Gastroesophageal sphincter (tissue), 4 donors: ENCODE measurements around the gene LPAR3. TPM values are rescaled to one million over a fixed set of nuclear protein-coding genes. Genes with fewer than 3 reads are reported as not detected.

Experiments
- ATAC-seq: fragments of 150-250 bp; one replicate; pipeline ENCODE4 v1.9.1; 2016; ENCODE audit warnings: mild to moderate bottlenecking, moderate library complexity
- H3K27ac ChIP-seq, 4 donors: fragments of 200-600 bp; sonication (generic) in 3 of 4; 1 replicate in 3 of 4; 2 replicates in 1 of 4; pipeline ENCODE4 v1.5.1; 2016 to 2019
- H3K27me3 ChIP-seq: fragments of 200-600 bp; sonication (generic); one replicate; pipeline ENCODE4 v1.5.1; 2019
- H3K36me3 ChIP-seq, 2 donors: fragments of 200-600 bp; sonication (generic); one replicate each; pipeline ENCODE4 v1.5.1; 2019; ENCODE audit warnings: control low read depth in 1 of 2
- H3K4me1 ChIP-seq, 3 donors: fragments of 200-600 bp; sonication (generic); 1 replicate in 2 of 3; 2 replicates in 1 of 3; pipeline ENCODE4 v1.5.1; 2016 to 2019; ENCODE audit warnings: control low read depth in 2 of 3
- H3K4me3 ChIP-seq, 2 donors: fragments of 200-600 bp; sonication (generic); one replicate each; pipeline ENCODE4 v1.5.1; 2019; ENCODE audit warnings: mild to moderate bottlenecking in 1 of 2, moderate library complexity in 1 of 2
- H3K9me3 ChIP-seq, 3 donors: fragments of 200-600 bp; sonication (generic); one replicate each; pipeline ENCODE4 v1.5.1; 2017 to 2019; ENCODE audit warnings: control low read depth in 2 of 3
- CTCF ChIP-seq, 4 experiments: fragments of 200-600 bp in 2 of 4; fragments of 450-650 bp in 2 of 4; sonication (generic) in 1 of 4; IDR thresholded peaks; one replicate each; pipeline ENCODE4 v1.5.1; 2017 to 2019; ENCODE audit warnings: antibody characterized with exemption in 4 of 4, mild to moderate bottlenecking in 2 of 4, moderate library complexity in 2 of 4
- EP300 ChIP-seq: sonication (generic); formaldehyde crosslinking; IDR thresholded peaks from one replicate; pipeline ENCODE4 v1.6.1; 2017; ENCODE audit warnings: antibody characterized with exemption, mild to moderate bottlenecking
- POLR2A ChIP-seq, 2 donors: fragments of 450-650 bp; IDR thresholded peaks; one replicate each; pipeline ENCODE4 v1.6.1; 2017; ENCODE audit warnings: antibody characterized with exemption in 2 of 2, mild to moderate bottlenecking in 2 of 2, moderate library complexity in 1 of 2
- POLR2AphosphoS5 ChIP-seq: sonication (generic); formaldehyde crosslinking; IDR thresholded peaks from one replicate; pipeline ENCODE4 v1.6.1; 2017; ENCODE audit warnings: antibody characterized with exemption
- WGBS, 2 donors: methylation state at CpG; one replicate each; pipeline ENCODE4 v1.1.5; 2018; ENCODE audit warnings: low coverage in 1 of 2; 5-methylcytosine and 5-hydroxymethylcytosine counted together
- total RNA-seq, 4 donors: library from RNA; depleted of rRNA; stranded (reverse); fragments of >200 nt; gene quantifications; one replicate each; pipeline ENCODE4 v1.1.0, GENCODE V29; 2016

LPAR3 gene
- total RNA-seq, 4 donors from 2014 or later = 0.13 to 3.3 (median 0.23) TPM; not detected in 1

GRCh38 chr1:84830136-84830535 is 62.9 kb downstream of the LPAR3 start:
- no peak for TF ChIP-seq EP300
- no peak for TF ChIP-seq CTCF (IDR thresholded peaks at IDR 0.05)
- TF ChIP-seq POLR2AphosphoS5 = no peak
- no peak for TF ChIP-seq POLR2A (IDR thresholded peaks at IDR 0.05)
- Histone ChIP-seq H3K36me3 (no peaks in the 10 kb centered on the region), H3K4me3 (no peak overlapping the region), H3K27ac (no peak overlapping the region), H3K27me3 (no peaks in the 10 kb centered on the region), H3K9me3 (no peaks in the 10 kb centered on the region), H3K4me1 (no peaks in the 10 kb centered on the region)
- no peak for ATAC-seq
- WGBS, 2 donors = 81 to 94% methylated on average over 4 to 5 of the region's 5 CpGs

GRCh38 chr1:84827976-84828375 is 65.0 kb downstream of the LPAR3 start:
- no peaks in the 10 kb centered on the region for H3K36me3 ChIP-seq
- no peaks in the 10 kb centered on the region for H3K4me1 ChIP-seq
- H3K27me3 ChIP-seq = no peaks in the 10 kb centered on the region
- no peak overlapping the region for H3K4me3 ChIP-seq
- 56 to 71% methylated on average over 3 of the region's 3 CpGs for WGBS, 2 donors
- TF ChIP-seq EP300 (no peak), POLR2A (IDR thresholded peaks at IDR 0.05) (no peak), CTCF (IDR thresholded peaks at IDR 0.05) (no peak), POLR2AphosphoS5 (no peak)
- no peak overlapping the region for H3K27ac ChIP-seq
- H3K9me3 ChIP-seq = no peaks in the 10 kb centered on the region
- no peak for ATAC-seq

DNA sequence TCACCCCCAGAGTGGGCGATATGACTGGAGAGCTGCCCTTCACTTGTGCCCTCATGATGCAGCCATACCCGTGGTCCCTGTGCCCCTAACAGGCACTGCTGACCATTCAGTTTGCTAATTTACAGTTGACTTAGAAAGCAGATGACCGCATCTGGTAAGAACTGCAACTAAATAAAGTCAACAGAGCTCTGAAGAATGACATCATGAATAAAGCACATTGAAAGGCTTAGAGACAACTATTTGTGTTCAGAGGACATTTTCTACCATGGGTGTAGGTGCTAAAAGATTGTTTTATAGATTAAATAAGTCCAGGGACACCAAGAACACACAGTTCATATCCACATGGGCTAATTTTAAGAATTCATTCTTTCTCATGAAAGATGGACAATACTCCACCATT is 65.5 kb downstream of the LPAR3 start:
- Histone ChIP-seq H3K36me3 (no peaks in the 10 kb centered on the region), H3K9me3 (no peaks in the 10 kb centered on the region), H3K27me3 (no peaks in the 10 kb centered on the region), H3K27ac (no peak overlapping the region), H3K4me1 (no peaks in the 10 kb centered on the region), H3K4me3 (no peak overlapping the region)
- TF ChIP-seq POLR2A (IDR thresholded peaks at IDR 0.05) (no peak), POLR2AphosphoS5 (no peak), CTCF (IDR thresholded peaks at IDR 0.05) (no peak), EP300 (no peak)
- WGBS, 2 donors = 67% methylated on average over 2 of the region's 3 CpGs; no CpG with 5 or more reads in 1 of the 2 donors
- ATAC-seq = no peak

GRCh38 chr1:84825161-84825560 is 67.8 kb downstream of the LPAR3 start:
- no peak overlapping the region for H3K4me3 ChIP-seq
- no peak for TF ChIP-seq POLR2AphosphoS5
- TF ChIP-seq CTCF (IDR thresholded peaks at IDR 0.05) = no peak
- no peak for TF ChIP-seq EP300
- no peak for TF ChIP-seq POLR2A (IDR thresholded peaks at IDR 0.05)
- no peaks in the 10 kb centered on the region for H3K9me3 ChIP-seq
- 79 to 89% methylated on average over 1 to 2 of the region's 3 CpGs for WGBS, 2 donors
- no peaks in the 10 kb centered on the region for H3K4me1 ChIP-seq
- no peaks in the 10 kb centered on the region for H3K27me3 ChIP-seq
- no peaks in the 10 kb centered on the region for H3K36me3 ChIP-seq
- ATAC-seq = no peak
- no peak overlapping the region for H3K27ac ChIP-seq

- H3K36me3 ChIP-seq = no peaks in the 10 kb centered on the region
- no peaks in the 10 kb centered on the region for H3K27me3 ChIP-seq
- 86 to 100% methylated on average over 1 of the region's 1 CpG for WGBS, 2 donors
- no peak for TF ChIP-seq POLR2A (IDR thresholded peaks at IDR 0.05)
- TF ChIP-seq CTCF (IDR thresholded peaks at IDR 0.05) = no peak
- no peak for TF ChIP-seq EP300
- no peak for TF ChIP-seq POLR2AphosphoS5
- no peaks in the 10 kb centered on the region for H3K4me1 ChIP-seq
- no peaks in the 10 kb centered on the region for H3K9me3 ChIP-seq
- H3K4me3 ChIP-seq = no peak overlapping the region
- no peak for ATAC-seq
- H3K27ac ChIP-seq = no peak overlapping the region
Observed at GRCh38 chr1:84823991-84824390, 69.0 kb downstream of the LPAR3 start.
